ENCODE results near the gene RASAL2. TPM values are rescaled to one million over a fixed set of nuclear protein-coding genes. Genes with fewer than 3 reads are reported as not detected.
"Not testable (repeated sequence)": the region's sequence is repeated elsewhere in the genome, so short reads cannot be mapped to it uniquely, and the experiment has no call there.

Gene RASAL2
- total RNA-seq, 1 experiment from 2014 or later = 25.7 TPM

GRCh38 chr1:178120088-178120487 lies 26.2 kb downstream of the RASAL2 start:
- Histone ChIP-seq H3K27me3 (ENCODE audit: control insufficient read depth, insufficient read depth, low read length) (no peaks in the 10 kb centered on the region), H3K4me3 (ENCODE audit: insufficient read depth, low read depth, low read length) (no peak overlapping the region), H3K36me3 (replicated peaks; ENCODE audit: control insufficient read depth, insufficient read depth, low read length) (no peaks in the 10 kb centered on the region; the same call in 1 of the 2 replicates)
- DNase-seq = no peak

- DNase-seq; H3K27me3 ChIP-seq (ENCODE audit: control insufficient read depth, insufficient read depth, low read length); H3K36me3 ChIP-seq (replicated peaks; ENCODE audit: control insufficient read depth, insufficient read depth, low read length); H3K4me3 ChIP-seq (ENCODE audit: insufficient read depth, low read depth, low read length): not testable (repeated sequence)
These were observed 26.7 kb downstream of the RASAL2 start for GRCh38 chr1:178120520-178121052.

GRCh38 chr1:178121883-178122282 lies 28.0 kb downstream of the RASAL2 start:
- no peak for DNase-seq
- no peak overlapping the region for H3K4me3 ChIP-seq (ENCODE audit: insufficient read depth, low read depth, low read length)
- no peaks in the 10 kb centered on the region; the same call in 1 of the 2 replicates for H3K36me3 ChIP-seq (replicated peaks; ENCODE audit: control insufficient read depth, insufficient read depth, low read length)
- H3K27me3 ChIP-seq (ENCODE audit: control insufficient read depth, insufficient read depth, low read length) = no peaks in the 10 kb centered on the region

GRCh38 chr1:178122283-178122682 lies 28.4 kb downstream of the RASAL2 start:
- DNase-seq = no peak
- H3K36me3 ChIP-seq (replicated peaks; ENCODE audit: control insufficient read depth, insufficient read depth, low read length) = no peaks in the 10 kb centered on the region; the same call in 1 of the 2 replicates
- H3K27me3 ChIP-seq (ENCODE audit: control insufficient read depth, insufficient read depth, low read length) = no peaks in the 10 kb centered on the region

GRCh38 chr1:178124115-178124514 lies 30.2 kb downstream of the RASAL2 start:
- Histone ChIP-seq H3K36me3 (replicated peaks; ENCODE audit: control insufficient read depth, insufficient read depth, low read length) (no peaks in the 10 kb centered on the region; the same call in 1 of the 2 replicates), H3K4me3 (ENCODE audit: insufficient read depth, low read depth, low read length) (no peak overlapping the region), H3K27me3 (ENCODE audit: control insufficient read depth, insufficient read depth, low read length) (no peaks in the 10 kb centered on the region)
- no peak for DNase-seq

More at GRCh38 chr1:178122283-178122682, 28.4 kb downstream of the RASAL2 start:
- H3K4me3 ChIP-seq (ENCODE audit: insufficient read depth, low read depth, low read length) = no peak overlapping the region

- no peaks in the 10 kb centered on the region for H3K27me3 ChIP-seq (ENCODE audit: control insufficient read depth, insufficient read depth, low read length)
- H3K4me3 ChIP-seq (ENCODE audit: insufficient read depth, low read depth, low read length) = no peak overlapping the region
- no peaks in the 10 kb centered on the region for H3K36me3 ChIP-seq (replicated peaks; ENCODE audit: control insufficient read depth, insufficient read depth, low read length)
- DNase-seq = no peak
These were observed 32.4 kb downstream of the RASAL2 start for GRCh38 chr1:178126261-178126660.

- Histone ChIP-seq H3K36me3 (replicated peaks; ENCODE audit: control insufficient read depth, insufficient read depth, low read length) (no peaks in the 10 kb centered on the region), H3K4me3 (ENCODE audit: insufficient read depth, low read depth, low read length) (no peak overlapping the region), H3K27me3 (ENCODE audit: control insufficient read depth, insufficient read depth, low read length) (no peaks in the 10 kb centered on the region)
- no peak for DNase-seq
These were observed 32.9 kb downstream of the RASAL2 start for GRCh38 chr1:178126741-178127185.

GRCh38 chr1:178127482-178128191 lies 33.7 kb downstream of the RASAL2 start:
- Histone ChIP-seq H3K27me3 (ENCODE audit: control insufficient read depth, insufficient read depth, low read length) (no peaks in the 10 kb centered on the region), H3K4me3 (ENCODE audit: insufficient read depth, low read depth, low read length) (no peak overlapping the region), H3K36me3 (replicated peaks; ENCODE audit: control insufficient read depth, insufficient read depth, low read length) (no peaks in the 10 kb centered on the region)
- DNase-seq = no peak

- no peaks in the 10 kb centered on the region for H3K36me3 ChIP-seq (replicated peaks; ENCODE audit: control insufficient read depth, insufficient read depth, low read length)
- H3K4me3 ChIP-seq (ENCODE audit: insufficient read depth, low read depth, low read length) = no peak overlapping the region
- no peaks in the 10 kb centered on the region for H3K27me3 ChIP-seq (ENCODE audit: control insufficient read depth, insufficient read depth, low read length)
- DNase-seq = no peak
These were observed 39.5 kb downstream of the RASAL2 start for GRCh38 chr1:178133239-178133989.

GRCh38 chr1:178134061-178134460 lies 40.2 kb downstream of the RASAL2 start:
- no peaks in the 10 kb centered on the region for H3K27me3 ChIP-seq (ENCODE audit: control insufficient read depth, insufficient read depth, low read length)
- DNase-seq = no peak
- no peaks in the 10 kb centered on the region for H3K36me3 ChIP-seq (replicated peaks; ENCODE audit: control insufficient read depth, insufficient read depth, low read length)
- no peak overlapping the region for H3K4me3 ChIP-seq (ENCODE audit: insufficient read depth, low read depth, low read length)

GRCh38 chr1:178137238-178137637 lies 43.3 kb downstream of the RASAL2 start:
- Histone ChIP-seq H3K27me3 (ENCODE audit: control insufficient read depth, insufficient read depth, low read length) (no peaks in the 10 kb centered on the region), H3K36me3 (replicated peaks; ENCODE audit: control insufficient read depth, insufficient read depth, low read length) (no peaks in the 10 kb centered on the region), H3K4me3 (ENCODE audit: insufficient read depth, low read depth, low read length) (no peak overlapping the region)
- no peak for DNase-seq

- DNase-seq = no peak
- Histone ChIP-seq H3K36me3 (replicated peaks; ENCODE audit: control insufficient read depth, insufficient read depth, low read length) (no peaks in the 10 kb centered on the region), H3K4me3 (ENCODE audit: insufficient read depth, low read depth, low read length) (no peak overlapping the region), H3K27me3 (ENCODE audit: control insufficient read depth, insufficient read depth, low read length) (no peaks in the 10 kb centered on the region)
These were observed 48.9 kb downstream of the RASAL2 start for GRCh38 chr1:178142806-178143205.

GRCh38 chr1:178143730-178144690 lies 50.1 kb downstream of the RASAL2 start:
- Histone ChIP-seq H3K4me3 (ENCODE audit: insufficient read depth, low read depth, low read length) (no peak overlapping the region), H3K27me3 (ENCODE audit: control insufficient read depth, insufficient read depth, low read length) (no peaks in the 10 kb centered on the region), H3K36me3 (replicated peaks; ENCODE audit: control insufficient read depth, insufficient read depth, low read length) (no peaks in the 10 kb centered on the region)
- DNase-seq = no peak

GRCh38 chr1:178145605-178146004 lies 51.7 kb downstream of the RASAL2 start:
- H3K27me3 ChIP-seq (ENCODE audit: control insufficient read depth, insufficient read depth, low read length) = no peaks in the 10 kb centered on the region
- no peak overlapping the region for H3K4me3 ChIP-seq (ENCODE audit: insufficient read depth, low read depth, low read length)
- no peaks in the 10 kb centered on the region for H3K36me3 ChIP-seq (replicated peaks; ENCODE audit: control insufficient read depth, insufficient read depth, low read length)
- no peak for DNase-seq

Measured in H7 (cell line).